Kidney glomerular epithelial cell (primary cell): ENCODE measurements around the gene RTF2.

Experiments used
- DNase-seq: peaks from one replicate; lab custom pipeline; 2025; lab: John Stamatoyannopoulos, UW

The RTF2 gene

DNA sequence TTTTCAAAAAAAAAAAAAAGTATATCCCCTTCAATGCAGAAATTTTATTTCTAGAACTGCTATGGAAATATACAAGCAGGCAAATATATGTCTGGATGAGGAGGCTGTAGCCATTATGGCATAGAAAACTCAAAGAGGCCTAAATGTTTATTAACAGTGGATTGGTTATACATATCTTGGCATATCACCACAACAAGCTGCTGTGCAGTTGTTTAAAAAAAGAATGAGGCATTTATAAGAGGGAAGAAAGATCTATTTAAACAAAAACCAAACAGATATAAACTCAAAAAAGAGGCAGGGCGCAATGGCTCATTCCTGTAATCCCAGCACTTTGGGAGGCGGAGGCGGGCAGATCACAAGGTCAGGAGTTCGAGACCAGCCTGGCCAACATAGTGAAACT, 30.1 kb upstream of the RTF2 start:
- no peak for DNase-seq

- DNase-seq = no peak
Observed at GRCh38 chr20:56439771-56440291, 28.6 kb upstream of the RTF2 start.

DNA sequence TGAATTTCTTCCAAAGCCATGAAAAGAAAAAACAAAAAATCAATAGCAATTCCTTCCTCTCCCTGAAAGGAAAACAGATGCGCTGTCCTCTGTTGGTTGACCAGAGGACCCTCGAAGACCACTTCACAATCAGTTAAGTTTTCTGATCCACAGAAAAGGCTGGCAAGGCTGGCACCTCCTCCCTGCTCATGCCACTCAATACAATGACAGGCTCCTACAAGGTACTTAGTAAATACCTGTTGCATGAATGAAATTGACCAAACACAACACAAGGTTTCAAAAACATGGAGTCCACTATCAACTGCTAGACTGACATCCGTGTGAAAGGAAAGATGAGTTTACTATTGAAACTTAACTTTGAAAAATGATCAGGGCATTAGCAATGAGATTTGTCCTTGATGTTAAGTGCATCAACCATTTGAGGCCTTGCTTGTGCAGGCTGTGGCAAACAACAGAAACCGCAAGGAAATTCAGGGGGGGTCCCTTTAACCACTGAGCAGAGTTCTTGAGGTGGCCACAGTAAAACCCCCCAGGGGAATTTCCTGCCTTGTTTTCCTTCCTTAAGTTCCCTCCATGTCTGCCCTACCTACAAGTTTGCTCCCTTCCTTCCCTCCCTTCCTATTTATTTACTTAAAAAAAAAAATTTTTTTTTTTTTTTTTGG, 27.9 kb upstream of the RTF2 start:
- DNase-seq = no peak

- DNase-seq = no peak
Observed at GRCh38 chr20:56442389-56443365, 25.8 kb upstream of the RTF2 start.

GRCh38 chr20:56443654-56444540, 24.5 kb upstream of the RTF2 start:
- no peak for DNase-seq

DNA sequence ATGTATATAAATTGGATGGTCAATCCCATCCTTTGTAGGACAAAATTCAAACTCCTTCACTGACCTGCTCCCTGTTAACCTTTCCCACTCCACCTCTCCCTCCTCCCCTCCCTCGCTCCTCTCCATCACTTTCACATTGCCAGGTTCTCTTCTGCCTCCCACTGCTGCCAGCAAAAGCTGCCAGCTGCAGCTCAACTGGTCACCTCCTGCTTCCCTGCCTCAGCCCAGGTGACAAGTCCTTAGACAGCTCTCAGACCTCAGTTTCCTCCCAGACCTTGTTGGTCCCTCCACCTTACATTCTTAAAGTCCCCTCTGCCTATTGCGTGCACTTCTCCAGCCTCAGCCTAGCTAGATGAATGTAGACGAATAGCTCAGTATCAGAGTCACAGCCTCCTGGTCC, 23.3 kb upstream of the RTF2 start:
- no peak for DNase-seq

GRCh38 chr20:56445540-56445939, 22.9 kb upstream of the RTF2 start:
- DNase-seq = no peak

DNA sequence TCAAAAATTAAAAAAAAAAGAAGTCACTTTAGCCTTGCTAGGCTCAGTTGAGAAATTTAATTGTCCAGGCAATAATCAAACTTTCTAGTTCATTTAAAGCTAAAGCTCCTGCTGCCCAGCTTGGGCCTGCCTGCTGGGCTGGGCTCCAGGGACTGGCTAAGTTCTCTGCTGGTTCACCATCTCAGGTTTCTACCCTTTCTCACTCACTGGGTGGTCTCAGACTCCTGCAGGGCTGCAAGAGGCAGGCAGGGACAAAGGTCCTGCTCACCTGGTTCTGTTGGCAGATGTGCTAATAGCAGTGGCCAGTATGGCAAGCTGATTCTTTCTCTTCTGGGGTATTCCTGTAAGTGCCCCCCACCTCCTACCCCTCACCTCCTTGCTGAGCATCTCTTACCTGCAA, 21.2 kb upstream of the RTF2 start:
- DNase-seq = no peak

GRCh38 chr20:56449459-56449858, 19.0 kb upstream of the RTF2 start:
- no peak for DNase-seq

- no peak for DNase-seq
Observed at GRCh38 chr20:56451056-56451765, 17.2 kb upstream of the RTF2 start.

DNA sequence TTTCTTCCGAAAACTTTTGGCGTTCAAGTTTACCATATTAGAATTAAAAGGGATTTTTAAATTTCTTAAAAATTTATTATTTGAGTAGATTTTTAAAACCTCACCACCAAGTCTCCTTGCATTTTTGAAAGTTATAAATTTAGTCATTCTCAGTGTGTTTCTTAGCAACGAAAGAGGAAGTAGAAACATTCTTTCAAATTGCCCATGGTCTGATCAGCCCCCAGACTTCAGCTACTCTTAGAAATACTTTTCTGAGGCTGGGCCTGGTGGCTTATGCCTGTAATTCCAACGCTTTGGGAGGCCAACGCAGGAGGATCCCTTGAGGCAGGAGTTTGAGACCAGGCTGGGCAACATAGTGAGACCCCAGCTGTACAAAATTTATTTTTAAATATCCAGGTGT, 15.1 kb upstream of the RTF2 start:
- no peak for DNase-seq

- DNase-seq = no peak
Observed at GRCh38 chr20:56454754-56455153, 13.7 kb upstream of the RTF2 start.

- no peak for DNase-seq
Observed at GRCh38 chr20:56458206-56458821, 10.1 kb upstream of the RTF2 start.

GRCh38 chr20:56460459-56460858, 8.0 kb upstream of the RTF2 start:
- no peak for DNase-seq

- no peak for DNase-seq
Observed at GRCh38 chr20:56461576-56461975, 6.9 kb upstream of the RTF2 start.

GRCh38 chr20:56463428-56463827, 5.0 kb upstream of the RTF2 start:
- no peak for DNase-seq

DNA sequence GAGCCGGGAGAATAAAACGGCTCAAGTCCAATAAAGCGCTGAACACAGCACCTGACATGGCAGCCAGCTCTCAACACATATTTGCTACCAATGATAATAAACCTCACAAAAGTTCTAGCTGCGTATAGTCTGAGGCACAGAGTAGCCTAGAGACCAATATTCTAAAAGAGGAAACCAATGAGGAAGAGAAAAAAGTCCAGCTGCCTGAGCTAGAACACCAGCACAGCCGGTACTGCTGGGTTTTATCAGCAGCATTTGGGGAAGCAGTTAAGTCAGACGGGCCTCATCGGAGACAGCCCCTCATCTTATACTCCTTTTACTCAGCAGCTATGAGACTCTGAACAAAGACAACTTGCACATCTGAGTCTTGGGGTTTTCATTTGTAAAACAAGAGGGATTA, 2.4 kb upstream of the RTF2 start:
- DNase-seq = no peak

GRCh38 chr20:56467968-56468315, 485 bp upstream of the RTF2 start:
- no peak for DNase-seq

DNA sequence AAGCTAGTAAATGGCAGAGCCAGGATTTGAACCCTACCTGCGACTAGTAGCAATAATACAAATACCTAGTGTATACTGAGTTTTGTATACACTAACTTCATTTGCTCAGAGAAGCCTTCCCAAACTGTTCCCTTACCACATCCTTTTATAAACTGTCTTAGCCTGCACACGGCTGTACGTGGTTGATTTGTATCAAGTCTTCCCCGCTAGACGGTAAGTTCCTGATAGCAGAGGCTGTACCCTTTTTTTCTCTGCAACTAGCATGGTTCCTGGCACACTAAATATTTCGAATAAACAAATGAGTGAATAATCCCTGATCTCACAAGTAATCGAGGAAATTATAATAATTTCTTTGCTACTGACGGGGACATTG, 636 bp downstream of the RTF2 start:
- DNase-seq = no peak

- no peak for DNase-seq
Observed at GRCh38 chr20:56483970-56484369, 15.5 kb downstream of the RTF2 start.

GRCh38 chr20:56487216-56487615, 18.8 kb downstream of the RTF2 start:
- no peak for DNase-seq
